IMR-90 (cell line): ENCODE data around the gene LSM8. TPM values are rescaled to one million over a fixed set of nuclear protein-coding genes. Genes with fewer than 3 reads are reported as not detected.
"Not testable (repeated sequence)": the region's sequence is repeated elsewhere in the genome, so short reads cannot be mapped to it uniquely, and the experiment has no call there.

Experiments used
- ATAC-seq: fragments of 200-7000 bp; cut with Tn5 transposase; 2 replicates; pipeline ENCODE4 v1.9.1; 2020; ENCODE audit warnings: low read depth, mild to moderate bottlenecking, moderate library complexity
- BruUV-seq: library from RNA; stranded (reverse); fragments of 400-500 nt; replicated peaks from 2 replicates; lab custom pipeline; 2021; lab: Mats Ljungman, UMichigan
- CTCF ChIA-PET: fragments of 300-600 bp; formaldehyde crosslinking; extraction: SDS; loops from one replicate; lab custom pipeline; 2021; ENCODE audit warnings: antibody characterized with exemption; lab: Yijun Ruan, JAX
- POLR2A ChIA-PET: fragments of 300-600 bp; sonication (Branson Sonifier 250); formaldehyde crosslinking; loops from one replicate; lab custom pipeline; 2022; ENCODE audit warnings: antibody characterized with exemption; ENCODE audit not compliant: unreplicated experiment; lab: Charles Lee
- DNase-seq: peaks from one replicate; pipeline ENCODE4 v3.0.0; 2013
- H2AFZ ChIP-seq: replicated peaks from 2 replicates; pipeline ENCODE3; 2013; ENCODE audit warnings: low read length, mild to moderate bottlenecking; ENCODE audit not compliant: poor library complexity
- H2AK5ac ChIP-seq: 2 replicates; pipeline ENCODE4 v1.6.1; 2013; ENCODE audit warnings: low read depth, low read length, inconsistent platforms
- H2AK9ac ChIP-seq: replicated peaks from 2 replicates; pipeline ENCODE3; 2013; ENCODE audit warnings: mild to moderate bottlenecking, low read depth, low read length, moderate library complexity; ENCODE audit not compliant: poor library complexity
- H2BK120ac ChIP-seq: 2 replicates; pipeline ENCODE4 v1.6.1; 2013; ENCODE audit warnings: low read depth, low read length, inconsistent platforms
- H2BK15ac ChIP-seq: 3 replicates; pipeline ENCODE4 v1.6.1; 2013; ENCODE audit warnings: low read depth, low read length, inconsistent platforms
- H2BK20ac ChIP-seq: 2 replicates; pipeline ENCODE4 v1.6.1; 2013; ENCODE audit warnings: low read depth, mild to moderate bottlenecking, inconsistent platforms, low read length, moderate library complexity
- H2BK5ac ChIP-seq: 2 replicates; pipeline ENCODE4 v1.6.1; 2013; ENCODE audit warnings: mild to moderate bottlenecking, low read depth, low read length, inconsistent platforms; ENCODE audit not compliant: poor library complexity, severe bottlenecking
- H3K14ac ChIP-seq: replicated peaks from 2 replicates; pipeline ENCODE4 v1.6.1; 2013; ENCODE audit warnings: low read depth, low read length, inconsistent platforms
- H3K18ac ChIP-seq: 2 replicates; pipeline ENCODE4 v1.6.1; 2013; ENCODE audit warnings: low read depth, low read length, control low read depth
- H3K23ac ChIP-seq: 2 replicates; pipeline ENCODE4 v1.6.1; 2013; ENCODE audit warnings: low read depth, low read length, inconsistent platforms
- H3K27ac ChIP-seq: 2 replicates; pipeline ENCODE4 v1.5.1; 2013; ENCODE audit warnings: mild to moderate bottlenecking, control low read depth, low read length; ENCODE audit not compliant: insufficient read depth
- H3K27me3 ChIP-seq: 2 replicates; pipeline ENCODE4 v1.6.1; 2013; ENCODE audit warnings: low read length; ENCODE audit not compliant: control insufficient read depth, insufficient read depth
- H3K36me3 ChIP-seq: 2 replicates; pipeline ENCODE4 v1.6.1; 2013; ENCODE audit warnings: low read length, mixed read lengths; ENCODE audit not compliant: control insufficient read depth, insufficient read depth
- H3K4ac ChIP-seq: 2 replicates; pipeline ENCODE4 v1.6.1; 2013; ENCODE audit warnings: low read depth, low read length, inconsistent platforms
- H3K4me1 ChIP-seq: 2 replicates; pipeline ENCODE4 v1.6.1; 2013; ENCODE audit warnings: low read length, mixed read lengths; ENCODE audit not compliant: control insufficient read depth, insufficient read depth
- H3K4me2 ChIP-seq: 2 replicates; pipeline ENCODE4 v1.6.1; 2013; ENCODE audit warnings: low read depth, mild to moderate bottlenecking, control low read depth, low read length, moderate library complexity
- H3K4me3 ChIP-seq: 2 replicates; pipeline ENCODE4 v1.5.1; 2013; ENCODE audit warnings: low read depth, mild to moderate bottlenecking, control low read depth, low read length, moderate library complexity; ENCODE audit not compliant: insufficient read depth
- H3K56ac ChIP-seq: 2 replicates; pipeline ENCODE4 v1.6.1; 2013; ENCODE audit warnings: low read length, inconsistent platforms; ENCODE audit not compliant: insufficient read depth; ENCODE audit errors: extremely low read depth
- H3K79me1 ChIP-seq, 2 experiments: 2 replicates each; pipeline ENCODE4 v1.6.1; 2013; ENCODE audit warnings: low read length in 2 of 2, inconsistent platforms in 1 of 2, low read depth in 1 of 2
- H3K9ac ChIP-seq: 2 replicates; pipeline ENCODE4 v1.6.1; 2013; ENCODE audit warnings: low read depth, low read length, control low read depth
- H3K9me1 ChIP-seq: 2 replicates; pipeline ENCODE4 v1.6.1; 2013; ENCODE audit warnings: low read length, inconsistent platforms; ENCODE audit not compliant: insufficient read depth
- H3K9me3 ChIP-seq: 2 replicates; pipeline ENCODE4 v1.6.1; 2013; ENCODE audit warnings: low read length; ENCODE audit not compliant: control insufficient read depth, insufficient read depth
- H4K20me1 ChIP-seq: 2 replicates; pipeline ENCODE4 v1.6.1; 2013; ENCODE audit warnings: low read length, inconsistent platforms; ENCODE audit not compliant: insufficient read depth
- H4K5ac ChIP-seq: 2 replicates; pipeline ENCODE4 v1.6.1; 2013; ENCODE audit warnings: mild to moderate bottlenecking, low read depth, low read length, control low read depth
- H4K8ac ChIP-seq, 2 experiments: 2 replicates each; pipeline ENCODE4 v1.6.1; 2013; ENCODE audit warnings: low read depth in 2 of 2, low read length in 2 of 2, control low read depth in 1 of 2, inconsistent platforms in 1 of 2
- H4K91ac ChIP-seq: 2 replicates; pipeline ENCODE4 v1.6.1; 2013; ENCODE audit warnings: low read depth, low read length, inconsistent platforms; ENCODE audit not compliant: insufficient read depth
- NFE2L2 ChIP-seq: fragments of 150-350 bp; IDR thresholded peaks from 2 replicates; pipeline ENCODE4 v1.6.1; 2016; ENCODE audit warnings: low read depth, mild to moderate bottlenecking, low read length
- dilution Hi-C: fragments of 300-500 bp; cut with HindIII; formaldehyde crosslinking; loops from one replicate; pipeline ENCODE4 v1.14.3; 2018; ENCODE audit warnings: low sequenced_read_pairs; ENCODE audit not compliant: unreplicated experiment
- in situ Hi-C: fragments of 300-500 bp; cut with MboI; formaldehyde crosslinking; loops from 3 replicates; pipeline ENCODE4 v1.14.3; 2019; ENCODE audit warnings: low sequenced_read_pairs, inconsistent platforms, mixed read lengths
- intact Hi-C: fragments of 100-400 bp; cut with micrococcal nuclease; formaldehyde crosslinking; loops from 2 replicates; pipeline ENCODE4 v1.10.0; 2022
- polyA plus RNA-seq, 3 experiments: library from polyadenylated mRNA; depleted of rRNA; stranded (reverse); fragments of >200 nt; gene quantifications; 2 replicates each; pipeline ENCODE4 v1.2.3, GENCODE V29; 2012; ENCODE audit warnings: low replicate concordance in 1 of 3
- total RNA-seq: library from RNA; depleted of rRNA; stranded (reverse); fragments of >200 nt; gene quantifications from 2 replicates; pipeline ENCODE4 v1.2.3, GENCODE V29; 2012
- TF ChIP-seq, protein P1 (sequence below): conservative IDR thresholded peaks from 2 replicates; pipeline ENCODE4 v1.5.1; 2012; ENCODE audit warnings: mild to moderate bottlenecking, low read depth, low read length, improper control_type of control experiment

Gene LSM8
- total and polyA plus RNA-seq, 2 of the 4 experiments (the other 2 are of a cell fraction) = 9.7 to 30.2 TPM

DNA sequence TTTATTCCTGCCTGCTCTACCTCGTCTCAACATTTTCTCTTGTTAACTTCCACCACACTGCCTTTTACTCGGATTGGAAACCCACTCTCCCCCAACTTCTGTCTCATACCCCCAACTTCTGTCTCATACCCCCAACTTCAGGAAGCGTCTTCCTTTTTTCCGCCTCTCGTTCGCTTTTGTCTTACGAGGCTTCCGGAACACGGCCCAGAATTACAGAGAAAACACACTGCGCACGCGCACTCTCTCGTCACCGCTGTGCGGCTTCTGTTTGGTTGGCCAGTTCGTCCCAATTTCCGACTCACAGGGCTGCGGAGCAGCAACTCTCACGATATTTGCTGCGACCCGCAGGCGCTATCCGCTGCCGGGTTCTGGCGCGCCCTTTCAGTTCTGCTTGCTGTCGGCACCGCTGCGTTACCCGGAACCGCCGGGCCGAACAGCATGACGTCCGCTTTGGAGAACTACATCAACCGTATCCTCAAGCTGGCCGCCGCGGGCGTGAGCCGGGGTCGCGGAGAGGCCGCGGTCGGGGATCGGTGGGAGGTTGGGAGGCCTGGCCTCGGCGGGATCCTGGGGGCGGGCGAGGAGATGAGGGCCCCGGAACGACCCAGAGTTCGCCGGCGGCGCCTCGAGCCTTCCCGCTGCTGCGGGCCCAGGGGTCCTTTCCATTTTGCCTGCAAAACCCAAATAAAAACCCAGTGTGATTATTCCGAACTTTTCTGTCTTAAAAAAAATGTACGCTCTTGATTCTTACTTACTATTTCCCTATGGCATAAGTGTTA is at the start of gene LSM8 (continued):
- TF ChIP-seq NFE2L2 = no peak
- TF ChIP-seq, protein P1, sequence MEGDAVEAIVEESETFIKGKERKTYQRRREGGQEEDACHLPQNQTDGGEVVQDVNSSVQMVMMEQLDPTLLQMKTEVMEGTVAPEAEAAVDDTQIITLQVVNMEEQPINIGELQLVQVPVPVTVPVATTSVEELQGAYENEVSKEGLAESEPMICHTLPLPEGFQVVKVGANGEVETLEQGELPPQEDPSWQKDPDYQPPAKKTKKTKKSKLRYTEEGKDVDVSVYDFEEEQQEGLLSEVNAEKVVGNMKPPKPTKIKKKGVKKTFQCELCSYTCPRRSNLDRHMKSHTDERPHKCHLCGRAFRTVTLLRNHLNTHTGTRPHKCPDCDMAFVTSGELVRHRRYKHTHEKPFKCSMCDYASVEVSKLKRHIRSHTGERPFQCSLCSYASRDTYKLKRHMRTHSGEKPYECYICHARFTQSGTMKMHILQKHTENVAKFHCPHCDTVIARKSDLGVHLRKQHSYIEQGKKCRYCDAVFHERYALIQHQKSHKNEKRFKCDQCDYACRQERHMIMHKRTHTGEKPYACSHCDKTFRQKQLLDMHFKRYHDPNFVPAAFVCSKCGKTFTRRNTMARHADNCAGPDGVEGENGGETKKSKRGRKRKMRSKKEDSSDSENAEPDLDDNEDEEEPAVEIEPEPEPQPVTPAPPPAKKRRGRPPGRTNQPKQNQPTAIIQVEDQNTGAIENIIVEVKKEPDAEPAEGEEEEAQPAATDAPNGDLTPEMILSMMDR = no peak

DNA sequence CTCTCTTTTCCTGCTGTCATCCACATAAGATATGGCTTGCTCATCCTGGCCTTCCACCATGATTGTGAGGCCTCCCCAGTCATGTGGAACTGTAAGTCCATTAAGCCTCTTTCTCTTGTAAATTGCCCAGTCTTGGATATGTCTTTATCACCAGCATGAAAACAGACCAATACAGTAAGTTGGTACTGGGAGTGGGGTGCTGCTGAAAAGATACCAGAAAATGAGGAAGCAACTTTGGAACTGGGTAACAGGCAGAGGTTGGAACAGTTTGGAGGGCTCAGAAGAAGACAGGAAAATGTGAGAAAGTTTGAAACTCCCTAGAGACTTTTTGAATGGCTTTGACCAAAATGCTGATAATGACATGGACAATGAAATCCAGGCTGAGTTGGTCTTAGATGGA is 49.5 kb upstream of the LSM8 start:
- DNase-seq, H3K9me1 ChIP-seq, H3K4ac ChIP-seq, H3K4me1 ChIP-seq, in situ Hi-C loops, H3K14ac ChIP-seq, dilution Hi-C loops, H2BK120ac ChIP-seq, H2AK9ac ChIP-seq, H4K91ac ChIP-seq, H2BK15ac ChIP-seq, H3K79me1 ChIP-seq, intact Hi-C loops, H3K27me3 ChIP-seq, POLR2A ChIA-PET, H3K18ac ChIP-seq, H3K23ac ChIP-seq, H3K4me2 ChIP-seq, H3K4me3 ChIP-seq, H2BK20ac ChIP-seq, H4K8ac ChIP-seq, H4K20me1 ChIP-seq, H2AK5ac ChIP-seq, H3K56ac ChIP-seq, H3K36me3 ChIP-seq, H3K9me3 ChIP-seq, H2BK5ac ChIP-seq, H4K5ac ChIP-seq, H3K9ac ChIP-seq, BruUV-seq, H3K27ac ChIP-seq, ATAC-seq, H2AFZ ChIP-seq, CTCF ChIA-PET: not testable (repeated sequence)
